ENCODE measurements around the gene MPP3. TPM values are rescaled to one million over a fixed set of nuclear protein-coding genes. Genes with fewer than 3 reads are reported as not detected.

Gene MPP3
- total RNA-seq, 1 experiment from 2014 or later, result 19.5 TPM

- ChIA-PET RAD21 (ENCODE audit: low non-redundant PET in 1 of 2, low total read pairs in 2 of 2, uncharacterized antibody in 2 of 2, unreplicated experiment in 2 of 2) (no interaction called here), POLR2A (interaction anchor here (0.6 kb wide), 1 partner anchor 374 kb away, joined by 3 read pairs; the partner anchor contains the start of gene ATXN7L3), CTCF (no interaction called here)
- Histone ChIP-seq H3K36me3 (ENCODE audit: control insufficient read depth in 1 of 2, insufficient read depth in 2 of 2, low read length in 2 of 2) (peaks cover 2 to 31% of the 10 kb centered on the region in 2 experiments; a peak in 3 of 4 replicates), H3K9me2 (ENCODE audit: insufficient read depth) (no peaks in the 10 kb centered on the region), H3K27ac (ENCODE audit: low read depth, low read length) (no peak overlapping the region), H3K27me3 (ENCODE audit: insufficient read depth, low read length) (no peaks in the 10 kb centered on the region), H3K79me2 (ENCODE audit: insufficient read depth, low read length) (no peaks in the 10 kb centered on the region; the same call in 1 of the 2 replicates), H2AFZ (ENCODE audit: low read depth, low read length, poor library complexity, severe bottlenecking) (no peak overlapping the region), H3K4me3 (replicated peaks in 1 of 2; ENCODE audit: low read depth in 1 of 2, low read length in 2 of 2) (no peak overlapping the region), H3K9me3 (ENCODE audit: control insufficient read depth in 1 of 2, insufficient read depth in 1 of 2, low read depth in 1 of 2, low read length in 2 of 2) (no peaks in the 10 kb centered on the region), H3K9ac (ENCODE audit: low read length) (no peak overlapping the region), H4K20me1 (ENCODE audit: insufficient read depth) (no peaks in the 10 kb centered on the region), H3K4me2 (ENCODE audit: low read length) (no peak overlapping the region), H3K4me1 (ENCODE audit: control insufficient read depth in 1 of 2, insufficient read depth in 2 of 2, low read length in 2 of 2) (no peaks in the 10 kb centered on the region)
- DNase-seq (ENCODE audit: low read depth, low spot score), result no peak
- intact Hi-C loops (cut with micrococcal nuclease), result no loop called here
- no peak for TF ChIP-seq JUND (IDR thresholded peaks at IDR 0.05)
- TF ChIP-seq CBX3 (IDR thresholded peaks at IDR 0.05; ENCODE audit: low read depth), result no peak
- no peak for TF ChIP-seq REST (IDR thresholded peaks at IDR 0.05; ENCODE audit: low read depth)
- no peak for TF ChIP-seq ATF3 (IDR thresholded peaks at IDR 0.05)
- no peak for TF ChIP-seq ELF1 (IDR thresholded peaks at IDR 0.05; ENCODE audit: borderline replicate concordance, low read depth)
- TF ChIP-seq POLR2AphosphoS5 (IDR thresholded peaks at IDR 0.05; ENCODE audit: low read depth, low read length), result no peak
- TF ChIP-seq TCF7L2 (IDR thresholded peaks at IDR 0.05; ENCODE audit: borderline replicate concordance, extremely low read depth, insufficient read depth, insufficient read length), result no peak
- no peak for TF ChIP-seq EZH2 (IDR thresholded peaks at IDR 0.05)
- TF ChIP-seq SRF (IDR thresholded peaks at IDR 0.05; ENCODE audit: low read depth), result no peak
- no peak for TF ChIP-seq SIN3A (IDR thresholded peaks at IDR 0.05; ENCODE audit: low read depth)
- TF ChIP-seq YY1 (IDR thresholded peaks at IDR 0.05; ENCODE audit: extremely low read depth, insufficient replicate concordance, low read depth, low read length), result no peak
- no peak for TF ChIP-seq EZH2phosphoT487 (IDR thresholded peaks at IDR 0.05; ENCODE audit: borderline replicate concordance)
- TF ChIP-seq SP1 (IDR thresholded peaks at IDR 0.05; ENCODE audit: low read depth), result no peak
- BruUV-seq (replicated peaks), result no TSS peak
- no peak for ATAC-seq
Measured at GRCh38 chr17:43826206-43826605, 6.7 kb downstream of the MPP3 start.
